GM12875 (cell line): ENCODE data around the gene RAB29.

ENCODE experiments used
- H3K4me3 ChIP-seq: one replicate; pipeline ENCODE4 v1.5.1; 2011; ENCODE audit warnings: low read depth, low read length, control low read depth
- CTCF ChIP-seq: IDR thresholded peaks from 2 replicates; pipeline ENCODE4 v1.5.1; 2011; ENCODE audit warnings: low read depth, mild to moderate bottlenecking, control low read depth, inconsistent platforms, low read length, moderate library complexity, borderline replicate concordance; ENCODE audit not compliant: insufficient read depth

RAB29 gene

GRCh38 chr1:205786601-205787000 lies 11.3 kb upstream of the RAB29 start:
- no peak overlapping the region for H3K4me3 ChIP-seq
- TF ChIP-seq CTCF, result no peak

- H3K4me3 ChIP-seq, result no peak overlapping the region
- TF ChIP-seq CTCF, result no peak
Observed at GRCh38 chr1:205785446-205785845, 10.2 kb upstream of the RAB29 start.

- TF ChIP-seq CTCF, result no peak
- no peak overlapping the region for H3K4me3 ChIP-seq
Observed at GRCh38 chr1:205783904-205784303, 8.6 kb upstream of the RAB29 start.

GRCh38 chr1:205783433-205783795 lies 8.1 kb upstream of the RAB29 start:
- no peak overlapping the region for H3K4me3 ChIP-seq
- no peak for TF ChIP-seq CTCF

- H3K4me3 ChIP-seq, result no peak overlapping the region
- no peak for TF ChIP-seq CTCF
Observed at GRCh38 chr1:205782627-205783432, 7.5 kb upstream of the RAB29 start.

- TF ChIP-seq CTCF, result no peak
- no peak overlapping the region for H3K4me3 ChIP-seq
Observed at GRCh38 chr1:205780335-205780734, 5.1 kb upstream of the RAB29 start.

- H3K4me3 ChIP-seq, result no peak overlapping the region
- TF ChIP-seq CTCF, result no peak
Observed at GRCh38 chr1:205777994-205778393, 2.7 kb upstream of the RAB29 start.
